ENCODE data around the gene SERPINA5. TPM values are rescaled to one million over a fixed set of nuclear protein-coding genes. Genes with fewer than 3 reads are reported as not detected.
"Not testable (repeated sequence)": the region's sequence is repeated elsewhere in the genome, so short reads cannot be mapped to it uniquely, and the experiment has no call there.

Gene SERPINA5
- total RNA-seq, 2 donors from 2014 or later, result 4.4 to 6.8 TPM

GRCh38 chr14:94631536-94632304, 50.5 kb downstream of the SERPINA5 start:
- Histone ChIP-seq H3K36me3 (no peaks in the 10 kb centered on the region), H3K4me1 (ENCODE audit: control insufficient read depth in 1 of 2, low read depth in 2 of 2) (no peaks in the 10 kb centered on the region), H3K4me3 (no peak overlapping the region), H3K9me3 (no peaks in the 10 kb centered on the region), H3K27ac (no peak overlapping the region), H3K27me3 (replicated peaks; ENCODE audit: insufficient read depth) (no peaks in the 10 kb centered on the region)
- no peak for DNase-seq (ENCODE audit: low spot score)
- no peak for ATAC-seq (ENCODE audit: insufficient number of reproducible peaks, low FRiP score, low read depth)
- TF ChIP-seq, protein P1, sequence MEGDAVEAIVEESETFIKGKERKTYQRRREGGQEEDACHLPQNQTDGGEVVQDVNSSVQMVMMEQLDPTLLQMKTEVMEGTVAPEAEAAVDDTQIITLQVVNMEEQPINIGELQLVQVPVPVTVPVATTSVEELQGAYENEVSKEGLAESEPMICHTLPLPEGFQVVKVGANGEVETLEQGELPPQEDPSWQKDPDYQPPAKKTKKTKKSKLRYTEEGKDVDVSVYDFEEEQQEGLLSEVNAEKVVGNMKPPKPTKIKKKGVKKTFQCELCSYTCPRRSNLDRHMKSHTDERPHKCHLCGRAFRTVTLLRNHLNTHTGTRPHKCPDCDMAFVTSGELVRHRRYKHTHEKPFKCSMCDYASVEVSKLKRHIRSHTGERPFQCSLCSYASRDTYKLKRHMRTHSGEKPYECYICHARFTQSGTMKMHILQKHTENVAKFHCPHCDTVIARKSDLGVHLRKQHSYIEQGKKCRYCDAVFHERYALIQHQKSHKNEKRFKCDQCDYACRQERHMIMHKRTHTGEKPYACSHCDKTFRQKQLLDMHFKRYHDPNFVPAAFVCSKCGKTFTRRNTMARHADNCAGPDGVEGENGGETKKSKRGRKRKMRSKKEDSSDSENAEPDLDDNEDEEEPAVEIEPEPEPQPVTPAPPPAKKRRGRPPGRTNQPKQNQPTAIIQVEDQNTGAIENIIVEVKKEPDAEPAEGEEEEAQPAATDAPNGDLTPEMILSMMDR (IDR thresholded peaks at IDR 0.05), result no peak

GRCh38 chr14:94632305-94632590, 51.0 kb downstream of the SERPINA5 start:
- H3K36me3 ChIP-seq, result no peaks in the 10 kb centered on the region
- no peak overlapping the region for H3K4me3 ChIP-seq
- no peaks in the 10 kb centered on the region for H3K4me1 ChIP-seq (ENCODE audit: control insufficient read depth in 1 of 2, low read depth in 2 of 2)
- ATAC-seq (ENCODE audit: insufficient number of reproducible peaks, low FRiP score, low read depth) (no peak), DNase-seq (ENCODE audit: low spot score) (no peak)
- no peak overlapping the region for H3K27ac ChIP-seq
- H3K27me3 ChIP-seq (replicated peaks; ENCODE audit: insufficient read depth), result no peaks in the 10 kb centered on the region
- TF ChIP-seq, protein P1 (IDR thresholded peaks at IDR 0.05), result no peak
- no peaks in the 10 kb centered on the region for H3K9me3 ChIP-seq

GRCh38 chr14:94633121-94633520, 51.9 kb downstream of the SERPINA5 start:
- H3K4me3 ChIP-seq, result no peak overlapping the region
- H3K4me1 ChIP-seq (ENCODE audit: control insufficient read depth in 1 of 2, low read depth in 2 of 2), result no peaks in the 10 kb centered on the region
- H3K9me3 ChIP-seq, result no peaks in the 10 kb centered on the region
- no peak overlapping the region for H3K27ac ChIP-seq
- ATAC-seq (ENCODE audit: insufficient number of reproducible peaks, low FRiP score, low read depth), result no peak
- H3K36me3 ChIP-seq, result no peaks in the 10 kb centered on the region
- H3K27me3 ChIP-seq (replicated peaks; ENCODE audit: insufficient read depth), result no peaks in the 10 kb centered on the region
- TF ChIP-seq, protein P1 (IDR thresholded peaks at IDR 0.05), result no peak
- DNase-seq (ENCODE audit: low spot score), result no peak

DNA sequence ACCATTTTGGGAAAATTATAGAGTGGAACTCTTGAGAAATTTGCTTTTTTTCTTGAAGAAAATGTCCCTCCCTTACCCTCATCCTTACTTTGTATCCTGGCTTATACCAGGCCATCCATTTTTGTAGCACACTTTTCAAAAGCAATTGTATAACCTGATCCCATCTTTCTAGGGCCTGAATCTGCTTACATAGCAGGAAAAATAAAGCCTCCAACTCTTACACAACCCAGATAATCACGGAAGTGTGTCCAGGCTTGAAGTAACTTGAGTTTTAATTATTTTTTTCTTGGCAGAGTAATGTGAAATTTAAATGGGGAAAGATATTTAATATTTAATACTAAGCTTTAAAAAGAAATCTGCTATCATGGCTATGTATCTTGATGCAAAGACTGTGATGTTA, 53.9 kb downstream of the SERPINA5 start:
- ATAC-seq (ENCODE audit: insufficient number of reproducible peaks, low FRiP score, low read depth) (no peak), DNase-seq (ENCODE audit: low spot score) (no peak)
- Histone ChIP-seq H3K4me3 (no peak overlapping the region), H3K4me1 (ENCODE audit: control insufficient read depth in 1 of 2, low read depth in 2 of 2) (no peaks in the 10 kb centered on the region), H3K27me3 (replicated peaks; ENCODE audit: insufficient read depth) (no peaks in the 10 kb centered on the region), H3K36me3 (no peaks in the 10 kb centered on the region), H3K9me3 (no peaks in the 10 kb centered on the region), H3K27ac (no peak overlapping the region)
- TF ChIP-seq, protein P1 (IDR thresholded peaks at IDR 0.05), result no peak

- H3K4me1 ChIP-seq (ENCODE audit: control insufficient read depth in 1 of 2, low read depth in 2 of 2), result no peaks in the 10 kb centered on the region
- TF ChIP-seq, protein P1 (IDR thresholded peaks at IDR 0.05), result no peak
- H3K36me3 ChIP-seq, result no peaks in the 10 kb centered on the region
- H3K27ac ChIP-seq, result no peak overlapping the region
- DNase-seq (ENCODE audit: low spot score) (no peak), ATAC-seq (ENCODE audit: insufficient number of reproducible peaks, low FRiP score, low read depth) (no peak)
- H3K27me3 ChIP-seq (replicated peaks; ENCODE audit: insufficient read depth), result no peaks in the 10 kb centered on the region
- no peaks in the 10 kb centered on the region for H3K9me3 ChIP-seq
- no peak overlapping the region for H3K4me3 ChIP-seq
Measured at GRCh38 chr14:94636744-94637412, 55.7 kb downstream of the SERPINA5 start.

DNA sequence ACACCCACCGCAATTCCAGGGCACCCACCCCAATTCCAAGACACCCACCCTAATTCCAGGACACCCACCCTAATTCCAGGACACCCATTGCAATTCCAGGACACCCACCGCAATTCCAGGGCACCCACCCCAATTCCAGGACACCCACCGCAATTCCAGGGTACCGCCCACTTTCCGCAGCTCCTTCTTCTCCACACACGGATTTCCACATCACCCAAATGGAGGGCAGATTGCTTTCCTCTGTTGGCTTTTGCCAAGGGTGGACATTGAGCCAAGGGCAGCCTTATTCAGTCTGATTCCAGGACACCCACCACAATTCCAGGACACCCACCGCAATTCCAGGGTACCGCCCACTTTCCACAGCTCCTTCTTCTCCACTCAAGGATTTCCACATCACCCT, 56.6 kb downstream of the SERPINA5 start:
- DNase-seq (ENCODE audit: low spot score); H3K4me1 ChIP-seq (ENCODE audit: control insufficient read depth in 1 of 2, low read depth in 2 of 2); H3K4me3 ChIP-seq; H3K27me3 ChIP-seq (replicated peaks; ENCODE audit: insufficient read depth); H3K9me3 ChIP-seq; ATAC-seq (ENCODE audit: insufficient number of reproducible peaks, low FRiP score, low read depth); H3K27ac ChIP-seq; H3K36me3 ChIP-seq: not testable (repeated sequence)

Measured in thoracic aorta (tissue), 2 donors.